SHP77 (cell line): ENCODE results near the gene EFNB2.

Source experiments
- DNase-seq, 2 experiments: peaks; one replicate each; lab custom pipeline; 2025; lab: John Stamatoyannopoulos, UW

The EFNB2 gene

GRCh38 chr13:106500445-106500844 is 35.0 kb downstream of the EFNB2 start:
- no peak for DNase-seq

- DNase-seq: no peak
These were observed 35.6 kb downstream of the EFNB2 start for GRCh38 chr13:106499896-106500295.

- no peak for DNase-seq
These were observed 36.3 kb downstream of the EFNB2 start for GRCh38 chr13:106499113-106499512.

GRCh38 chr13:106498571-106498970 is 36.9 kb downstream of the EFNB2 start:
- no peak for DNase-seq

GRCh38 chr13:106498158-106498557 is 37.3 kb downstream of the EFNB2 start:
- no peak for DNase-seq

GRCh38 chr13:106497079-106497478 is 38.4 kb downstream of the EFNB2 start:
- DNase-seq: no peak

GRCh38 chr13:106496072-106496997 is 39.1 kb downstream of the EFNB2 start:
- DNase-seq: peak in 1 of 2 experiments; percentile 30

- no peak for DNase-seq
These were observed 40.5 kb downstream of the EFNB2 start for GRCh38 chr13:106494936-106495335.

- no peak for DNase-seq
These were observed 41.0 kb downstream of the EFNB2 start for GRCh38 chr13:106494506-106494905.

- no peak for DNase-seq
These were observed 41.8 kb downstream of the EFNB2 start for GRCh38 chr13:106493533-106494220.

GRCh38 chr13:106492588-106493475 is 42.6 kb downstream of the EFNB2 start:
- no peak for DNase-seq

- no peak for DNase-seq
These were observed 43.4 kb downstream of the EFNB2 start for GRCh38 chr13:106491928-106492587.

GRCh38 chr13:106491463-106491862 is 44.0 kb downstream of the EFNB2 start:
- no peak for DNase-seq

GRCh38 chr13:106490569-106491321 is 44.7 kb downstream of the EFNB2 start:
- no peak for DNase-seq

- no peak for DNase-seq
These were observed 45.5 kb downstream of the EFNB2 start for GRCh38 chr13:106489849-106490568.

- DNase-seq: no peak
These were observed 46.8 kb downstream of the EFNB2 start for GRCh38 chr13:106488686-106489085.

- DNase-seq: no peak
These were observed 47.4 kb downstream of the EFNB2 start for GRCh38 chr13:106488076-106488475.

- DNase-seq: no peak
These were observed 48.3 kb downstream of the EFNB2 start for GRCh38 chr13:106487129-106487528.

- no peak for DNase-seq
These were observed 49.2 kb downstream of the EFNB2 start for GRCh38 chr13:106486287-106486686.

GRCh38 chr13:106484537-106485193 is 50.8 kb downstream of the EFNB2 start:
- no peak for DNase-seq
